GM18511 (cell line): ENCODE results near the gene CAND1.

Source experiments
- ATAC-seq: cut with Tn5 transposase; IDR thresholded peaks from one replicate; pipeline ENCODE4 v1.9.1; 2021; ENCODE audit warnings: mild to moderate bottlenecking, moderate library complexity; ENCODE audit not compliant: unreplicated experiment

Gene CAND1

DNA sequence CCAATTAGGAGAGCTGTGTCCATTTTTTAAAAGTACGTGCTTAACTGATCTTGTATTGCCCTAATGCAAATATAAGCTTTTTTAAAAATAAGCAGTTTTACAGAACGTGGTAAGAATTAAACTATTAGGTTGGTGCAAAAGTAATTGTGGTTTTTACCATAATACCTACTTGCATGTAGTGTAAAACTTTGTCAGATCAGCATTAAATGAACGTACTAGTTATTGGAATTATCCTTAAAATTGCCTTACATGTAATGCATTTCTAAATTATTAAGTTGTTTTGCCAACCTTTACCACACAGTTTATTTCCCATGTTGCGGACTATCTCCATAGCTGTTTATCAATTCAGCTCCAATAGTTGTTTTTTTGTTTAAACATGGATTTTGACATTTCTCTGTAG is 10.9 kb downstream of the CAND1 start:
- no peak for ATAC-seq

DNA sequence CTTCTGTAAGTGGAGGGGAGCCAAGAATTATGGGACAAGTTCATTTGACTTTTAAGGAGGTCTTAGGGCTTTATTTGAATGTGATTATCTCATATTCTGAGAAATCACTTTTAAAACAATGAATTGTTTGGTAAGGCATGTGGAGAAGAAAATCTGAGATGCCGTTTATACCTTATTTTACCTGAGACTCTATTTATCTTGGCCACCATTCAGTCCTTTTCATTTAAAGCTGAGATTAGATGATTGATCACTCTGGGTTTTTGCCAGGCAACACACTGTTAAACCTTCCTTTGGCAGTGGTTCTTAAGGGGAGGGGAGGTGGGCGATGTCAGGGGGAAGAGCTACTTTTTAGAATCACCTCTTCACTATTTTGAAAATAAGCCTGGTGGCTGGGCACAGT is 11.4 kb downstream of the CAND1 start:
- no peak for ATAC-seq

DNA sequence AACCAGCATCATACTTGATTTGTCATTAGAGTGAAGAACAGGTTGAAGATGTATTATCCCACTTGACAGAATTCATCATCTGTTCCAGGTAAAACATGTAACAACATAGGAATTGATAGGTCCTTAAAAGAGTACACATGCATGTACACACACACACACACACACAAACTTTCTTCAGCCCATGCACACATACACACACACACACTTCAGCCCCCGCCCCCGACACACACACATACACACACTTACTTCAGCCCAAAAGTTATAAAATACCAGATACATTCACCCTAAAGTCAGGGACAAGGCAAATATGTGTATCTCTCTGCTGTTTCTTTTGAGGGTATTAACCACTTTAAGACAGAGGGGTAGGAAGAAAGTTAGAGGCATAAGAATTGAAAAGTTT is 15.4 kb downstream of the CAND1 start:
- ATAC-seq, result no peak

- ATAC-seq, result no peak
These were observed 17.1 kb downstream of the CAND1 start for GRCh38 chr12:67286257-67286656.

DNA sequence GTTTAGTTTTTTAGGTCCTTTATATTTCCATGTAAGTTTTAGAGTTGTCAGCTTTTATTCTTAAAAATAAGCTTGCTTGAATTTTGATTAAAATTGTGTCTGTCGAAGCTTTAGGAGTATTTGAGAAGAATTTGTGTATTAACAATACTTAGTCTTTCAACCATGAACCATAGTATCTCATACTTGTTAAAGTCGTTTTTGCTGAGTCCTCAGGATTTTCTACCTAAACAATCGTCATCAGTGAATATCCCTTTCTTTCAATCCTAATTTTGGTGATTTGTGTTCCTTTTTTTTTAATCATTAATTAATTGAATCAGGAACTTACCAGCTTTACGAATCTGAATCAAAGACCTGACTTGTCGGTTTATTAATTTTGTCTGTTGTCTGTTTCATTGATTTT is 18.2 kb downstream of the CAND1 start:
- no peak for ATAC-seq

DNA sequence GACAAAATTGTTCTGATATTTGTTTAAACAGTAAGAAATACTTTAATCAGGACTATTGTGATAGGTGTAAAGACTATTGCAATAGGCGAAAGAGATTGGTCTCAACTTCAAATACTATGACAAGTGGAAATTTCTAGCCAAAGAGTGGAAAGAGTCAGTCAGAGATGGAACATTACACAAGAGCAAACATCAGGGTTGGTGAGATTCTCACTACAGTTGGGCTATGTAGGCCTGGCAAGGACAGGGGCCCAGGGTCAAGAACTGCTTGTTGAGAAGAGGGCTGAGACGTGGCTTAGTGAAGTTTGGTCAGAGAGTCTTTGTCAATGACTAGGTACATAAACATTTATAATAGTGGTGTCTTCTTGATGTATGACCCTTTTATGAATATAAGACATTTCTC is 19.4 kb downstream of the CAND1 start:
- no peak for ATAC-seq

- no peak for ATAC-seq
These were observed 21.2 kb downstream of the CAND1 start for GRCh38 chr12:67290378-67290777.

DNA sequence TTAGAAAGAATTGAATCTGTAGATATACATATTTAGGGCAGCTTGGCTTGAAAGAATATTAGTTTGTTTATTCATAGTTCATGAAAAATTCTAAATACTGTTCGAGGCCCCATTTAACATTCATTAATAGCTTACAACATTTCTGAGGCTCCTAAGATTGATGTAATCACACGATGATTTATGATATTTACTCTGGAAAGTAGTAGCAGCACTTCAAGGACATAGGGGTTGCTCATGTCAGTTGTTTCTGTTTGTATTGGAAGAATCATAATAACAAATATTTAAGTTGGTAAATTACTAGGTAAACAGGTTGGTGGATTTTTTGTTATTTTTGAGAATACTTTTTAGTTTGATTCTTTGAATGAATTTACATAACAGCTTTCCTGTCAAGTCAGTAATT is 30.4 kb downstream of the CAND1 start:
- ATAC-seq, result no peak

DNA sequence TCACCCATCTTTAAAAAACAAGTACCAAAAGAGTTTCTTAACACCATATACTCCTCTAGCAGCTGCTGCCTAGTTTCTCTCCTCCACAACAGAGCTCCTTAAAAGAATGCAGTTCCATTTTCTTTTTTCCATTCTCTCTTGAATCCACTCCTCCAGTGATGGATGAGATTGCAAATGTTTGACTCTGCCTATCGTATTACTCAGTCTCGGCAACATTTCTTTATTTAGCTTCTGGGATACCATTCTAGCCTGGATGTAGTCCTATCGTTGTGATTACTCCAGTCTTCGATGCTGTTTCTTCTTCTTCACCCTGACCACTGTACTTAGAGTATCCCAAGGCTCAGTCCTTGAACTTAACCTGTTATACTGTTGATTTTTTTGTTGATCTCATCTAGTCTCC is 30.8 kb downstream of the CAND1 start:
- no peak for ATAC-seq

GRCh38 chr12:67302162-67302561 is 33.0 kb downstream of the CAND1 start:
- ATAC-seq, result no peak

- ATAC-seq, result no peak
These were observed 36.4 kb downstream of the CAND1 start for GRCh38 chr12:67305544-67305943.

- no peak for ATAC-seq
These were observed 37.6 kb downstream of the CAND1 start for GRCh38 chr12:67306712-67307111.

- ATAC-seq, result no peak
These were observed 46.5 kb downstream of the CAND1 start for GRCh38 chr12:67315661-67316060.

DNA sequence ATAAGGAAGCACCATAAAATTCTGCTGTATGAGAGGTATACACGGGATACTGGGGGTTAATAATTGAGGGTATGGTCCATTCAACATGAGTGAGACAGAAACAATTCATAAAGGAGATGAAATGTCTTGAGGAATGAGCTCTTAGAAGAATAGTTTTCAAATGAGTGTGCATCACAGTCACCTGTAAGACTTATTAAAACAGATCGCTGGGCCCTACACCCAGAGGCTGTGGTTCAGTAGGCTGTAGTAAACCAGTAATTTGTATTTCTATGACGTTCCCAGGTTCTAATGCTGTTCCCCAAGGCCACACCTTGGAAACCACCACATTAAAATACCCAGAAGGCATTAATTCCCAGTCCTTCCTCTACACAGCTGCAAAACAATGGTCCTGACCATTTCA is 49.6 kb downstream of the CAND1 start:
- no peak for ATAC-seq

DNA sequence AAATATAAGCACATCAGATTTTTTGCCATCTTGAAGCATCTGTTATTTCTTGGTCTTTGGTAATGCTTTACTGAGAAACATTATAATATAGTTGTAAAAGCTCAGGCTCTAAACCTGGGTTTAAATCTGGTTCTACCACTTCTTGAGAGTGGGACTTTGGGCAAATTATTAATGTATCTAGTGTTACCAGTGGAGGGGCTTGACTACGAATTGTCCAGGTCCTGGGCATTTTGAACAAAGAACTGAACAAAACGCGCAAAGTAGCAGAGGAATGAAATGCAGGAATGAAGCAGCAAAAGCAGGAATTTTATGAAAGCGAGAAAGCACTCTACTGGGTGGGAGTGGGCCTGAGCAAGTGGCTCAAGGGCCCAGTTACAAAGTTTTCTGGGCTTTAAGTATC is 50.8 kb downstream of the CAND1 start:
- ATAC-seq, result no peak

DNA sequence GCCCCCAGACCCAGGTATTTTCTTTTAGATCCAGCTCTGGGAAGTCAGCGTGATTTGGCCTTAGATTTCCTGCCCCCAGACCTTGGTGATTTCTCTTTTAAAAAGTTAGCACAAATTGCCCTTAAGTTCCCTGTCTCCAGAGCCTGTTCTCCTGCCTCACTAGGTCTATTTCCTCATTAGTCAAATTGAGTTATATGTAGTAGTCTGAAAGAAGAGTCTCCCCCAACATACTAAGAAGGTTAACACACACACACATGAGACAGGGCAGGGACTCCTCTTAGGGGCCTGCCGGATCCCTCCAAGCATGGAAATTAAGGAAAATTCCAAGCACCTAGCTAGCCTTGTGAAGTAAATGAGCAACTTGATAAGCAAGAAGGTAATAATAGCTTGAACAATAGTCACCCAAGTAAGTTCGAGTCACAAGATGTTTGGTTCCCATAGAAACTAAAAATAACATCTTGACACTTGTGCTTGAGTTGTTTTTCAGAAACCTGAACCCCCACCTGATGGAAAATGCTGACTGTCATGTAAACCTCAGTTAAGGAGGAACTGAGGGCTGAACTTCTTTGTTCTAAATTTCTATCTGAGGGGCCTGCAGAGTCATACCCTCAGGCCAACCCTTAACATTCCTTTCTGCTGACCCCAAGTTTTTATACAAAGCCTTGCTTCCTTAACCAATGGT is 51.6 kb downstream of the CAND1 start:
- no peak for ATAC-seq

DNA sequence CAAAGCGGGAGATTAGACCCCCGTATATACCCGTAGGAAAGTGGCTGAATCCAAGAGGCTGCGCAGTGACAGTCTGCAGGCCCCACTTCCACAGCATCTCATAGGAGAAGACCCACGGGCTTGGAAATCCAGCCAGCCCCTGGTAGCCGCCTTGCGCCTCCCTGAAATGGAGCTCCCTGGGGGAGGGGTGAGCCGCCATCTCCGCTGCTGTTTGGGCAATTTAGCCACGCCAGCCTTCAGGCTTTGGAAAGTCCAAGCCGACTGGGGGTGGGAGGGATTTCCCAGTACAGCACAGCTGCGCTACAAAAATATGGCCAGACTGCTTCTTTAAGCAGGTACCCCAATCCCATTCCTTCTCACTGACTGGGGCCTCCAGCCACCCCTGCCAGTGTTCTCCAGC is 53.4 kb downstream of the CAND1 start:
- ATAC-seq, result no peak

GRCh38 chr12:67323007-67323406 is 53.8 kb downstream of the CAND1 start:
- ATAC-seq, result no peak

DNA sequence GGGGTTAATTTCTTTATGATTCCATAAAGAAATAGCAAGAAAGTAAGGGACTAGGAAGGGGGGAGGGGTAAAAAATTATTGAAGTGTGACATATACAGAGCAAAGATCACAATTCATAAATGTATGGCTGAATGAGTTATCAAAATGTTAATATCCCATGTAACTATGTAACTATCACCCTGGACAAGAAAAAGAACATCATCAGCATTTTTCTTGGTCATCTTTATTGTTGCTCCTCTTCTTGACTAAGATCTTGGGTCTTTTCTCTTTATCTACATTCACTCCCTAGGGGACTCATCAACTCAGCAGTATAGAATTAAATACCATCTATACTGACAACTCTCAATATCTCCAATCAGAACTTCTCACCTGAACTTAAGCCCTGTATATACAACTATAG is 57.5 kb downstream of the CAND1 start:
- no peak for ATAC-seq

DNA sequence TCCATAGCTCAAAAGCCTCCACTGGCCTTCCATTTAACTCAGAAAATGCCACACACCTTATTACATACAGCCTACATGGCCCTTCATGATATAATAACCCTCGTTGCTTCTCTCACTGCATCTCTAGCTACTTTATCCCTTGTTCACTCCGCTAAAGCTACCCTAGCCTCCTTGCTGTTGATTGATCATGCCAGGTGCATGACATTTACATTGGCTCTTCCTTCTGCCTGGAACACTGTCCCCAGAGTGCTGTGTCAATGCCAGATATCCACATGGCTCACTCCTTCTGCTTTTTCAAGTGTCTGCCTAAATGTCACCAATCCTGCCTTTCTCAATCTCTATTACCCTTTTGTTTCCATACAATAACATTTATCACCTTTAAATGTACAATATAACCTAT is 58.3 kb downstream of the CAND1 start:
- ATAC-seq, result no peak

- no peak for ATAC-seq
These were observed 62.0 kb downstream of the CAND1 start for GRCh38 chr12:67331123-67331522.

DNA sequence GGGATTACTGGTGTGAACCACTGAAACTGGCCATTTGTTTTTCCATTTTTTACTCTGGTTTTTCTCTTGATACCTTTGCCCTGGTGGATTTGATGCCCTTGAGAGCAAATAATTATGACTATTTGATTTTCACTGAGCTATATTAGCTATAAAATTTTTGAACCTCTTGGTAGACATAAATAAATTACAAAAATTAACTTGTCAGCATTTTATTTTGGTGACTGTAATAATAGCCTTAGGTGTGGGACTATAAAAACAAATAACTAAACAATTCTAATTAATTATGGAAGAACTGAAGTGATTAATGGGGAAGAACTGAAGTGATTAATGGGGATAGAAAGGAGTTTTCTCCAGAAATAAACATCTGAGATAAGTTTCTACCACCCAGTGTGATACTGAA is 62.7 kb downstream of the CAND1 start:
- ATAC-seq, result no peak

GRCh38 chr12:67333649-67334048 is 64.5 kb downstream of the CAND1 start:
- no peak for ATAC-seq
